K562 (cell line): ENCODE results near the gene DAP. TPM values are rescaled to one million over a fixed set of nuclear protein-coding genes. Genes with fewer than 3 reads are reported as not detected.

Source experiments
- ATAC-seq: fragments of 200-7000 bp; cut with Tn5 transposase; 3 replicates; pipeline ENCODE4 v1.9.1; 2020; ENCODE audit warnings: moderate library complexity
- BruUV-seq: library from RNA; stranded (reverse); fragments of 400-500 nt; replicated peaks from 2 replicates; lab custom pipeline; 2021; lab: Mats Ljungman, UMichigan
- CTCF ChIA-PET: fragments of 300-600 bp; formaldehyde crosslinking; extraction: SDS; loops from one replicate; lab custom pipeline; 2021; ENCODE audit warnings: low intra/inter-chr PET ratio; lab: Yijun Ruan, JAX
- POLR2A ChIA-PET: fragments of 300-600, 350-650 bp; sonication (Branson Sonifier 250); formaldehyde crosslinking; extraction: SDS; loops from one replicate; lab custom pipeline; 2021; ENCODE audit warnings: antibody characterized with exemption, inconsistent platforms; lab: Yijun Ruan, JAX
- DNase-seq, 4 experiments: peaks; one replicate each; pipeline versions ENCODE4 v3.0.0 to v3.0.0-alpha.2; 2011 to 2018; ENCODE audit warnings: low spot score in 3 of 4, mixed read lengths in 3 of 4; ENCODE audit errors: extremely low read depth in 1 of 4
- FAIRE-seq: peaks from 2 replicates; lab custom pipeline; 2011; peaks lifted over from hg19 to GRCh38; lab: Jason Lieb, UNC
- H2AFZ ChIP-seq: 2 replicates; pipeline ENCODE4 v1.6.0; 2011; ENCODE audit warnings: low read depth, low read length, control low read depth, inconsistent platforms
- H3K27ac ChIP-seq: fragments of 200-600 bp; 3 replicates; pipeline ENCODE4 v1.8.0; 2011; ENCODE audit warnings: low read depth, mild to moderate bottlenecking, control low read depth, inconsistent platforms, low read length, moderate library complexity, mixed read lengths; ENCODE audit errors: extremely low read depth
- H3K27me3 ChIP-seq, 2 experiments: fragments of 300-600 bp in 1 of 2; 2 replicates in 1 of 2; 3 replicates in 1 of 2; pipeline versions ENCODE4 v1.6.0 to v1.8.0; 2011; ENCODE audit warnings: inconsistent platforms in 2 of 2, low read length in 2 of 2, mild to moderate bottlenecking in 1 of 2, mixed read lengths in 1 of 2, moderate library complexity in 1 of 2; ENCODE audit not compliant: control insufficient read depth in 2 of 2, insufficient read depth in 2 of 2
- H3K36me3 ChIP-seq: fragments of 300-600 bp; 3 replicates; pipeline ENCODE4 v1.8.0; 2011; ENCODE audit warnings: mild to moderate bottlenecking, low read length, inconsistent platforms; ENCODE audit not compliant: control insufficient read depth, insufficient read depth
- H3K4me1 ChIP-seq, 2 experiments: fragments of 200-600 bp in 1 of 2; replicated peaks in 1 of 2; 2 replicates in 1 of 2; 3 replicates in 1 of 2; pipeline versions ENCODE4 v1.5.1 to v1.8.0; 2011; ENCODE audit warnings: inconsistent platforms in 2 of 2, low read length in 2 of 2, mild to moderate bottlenecking in 1 of 2, mixed read lengths in 1 of 2, moderate library complexity in 1 of 2; ENCODE audit not compliant: control insufficient read depth in 2 of 2, insufficient read depth in 2 of 2
- H3K4me2 ChIP-seq: 2 replicates; pipeline ENCODE4 v1.6.1; 2011; ENCODE audit warnings: low read length, control low read depth, inconsistent platforms, mixed read lengths; ENCODE audit not compliant: insufficient read depth
- H3K4me3 ChIP-seq: fragments of 200-600 bp; sonication (generic), shearing (Covaris generic); 2 replicates; pipeline ENCODE4 v1.5.1; 2016; ENCODE audit warnings: control low read depth, inconsistent platforms
- H3K79me2 ChIP-seq: fragments of 200-600 bp; 3 replicates; pipeline ENCODE4 v1.8.0; 2011; ENCODE audit warnings: low read length, inconsistent platforms; ENCODE audit not compliant: control insufficient read depth, insufficient read depth
- H3K9ac ChIP-seq, 2 experiments: 2 replicates each; pipeline versions ENCODE4 v1.6.0 to v1.6.1; 2011; ENCODE audit warnings: low read depth in 2 of 2, low read length in 2 of 2, control low read depth in 1 of 2, inconsistent platforms in 1 of 2, mild to moderate bottlenecking in 1 of 2, mixed read lengths in 1 of 2; ENCODE audit not compliant: insufficient read depth in 1 of 2
- H3K9me1 ChIP-seq: one replicate; pipeline ENCODE4 v1.6.0; 2011; ENCODE audit warnings: inconsistent platforms, mild to moderate bottlenecking, low read length, moderate library complexity; ENCODE audit not compliant: control insufficient read depth, insufficient read depth
- H3K9me3 ChIP-seq: replicated peaks from 2 replicates; pipeline ENCODE4 v1.5.1; 2011; ENCODE audit warnings: low read depth, low read length, inconsistent platforms; ENCODE audit not compliant: control insufficient read depth, insufficient read depth
- H4K20me1 ChIP-seq: replicated peaks from 2 replicates; pipeline ENCODE4 v1.6.1; 2011; ENCODE audit warnings: low read length, inconsistent platforms, mixed read lengths; ENCODE audit not compliant: control insufficient read depth, insufficient read depth
- BRD9 ChIP-seq: fragments of 450-650 bp; IDR thresholded peaks from 2 replicates; pipeline ENCODE4 v1.6.1; 2018; ENCODE audit warnings: low read depth; ENCODE audit not compliant: partially characterized antibody
- DMBX1 ChIP-seq: fragments of 250-450 bp; sonication (Bioruptor Pico); IDR thresholded peaks from 2 replicates; pipeline ENCODE4 v1.8.0; 2022; ENCODE audit warnings: inconsistent platforms, mild to moderate bottlenecking, moderate library complexity, borderline replicate concordance
- DPF2 ChIP-seq: fragments of 450-650 bp; IDR thresholded peaks from 2 replicates; pipeline ENCODE4 v1.6.1; 2016
- FIP1L1 ChIP-seq: fragments of 200-400 bp; formaldehyde crosslinking; IDR thresholded peaks from 2 replicates; pipeline ENCODE4 v1.6.1; 2018; ENCODE audit warnings: mild to moderate bottlenecking, low read depth, low read length; ENCODE audit not compliant: poor library complexity, severe bottlenecking
- GATAD2B ChIP-seq: fragments of 450-650 bp; IDR thresholded peaks from 2 replicates; pipeline ENCODE4 v1.6.1; 2017; ENCODE audit warnings: mild to moderate bottlenecking, borderline replicate concordance
- ILK ChIP-seq: fragments of 450-650 bp; IDR thresholded peaks from 2 replicates; pipeline ENCODE4 v1.6.1; 2016; ENCODE audit warnings: missing genetic modification characterization, low read depth, mild to moderate bottlenecking, missing compliant biosample characterization, moderate library complexity, borderline replicate concordance
- MBD2 ChIP-seq: sonication (generic); IDR thresholded peaks from 2 replicates; pipeline ENCODE4 v1.6.1; 2016; ENCODE audit warnings: low read depth, borderline replicate concordance
- NCOA6 ChIP-seq: fragments of 450-650 bp; IDR thresholded peaks from 2 replicates; pipeline ENCODE4 v1.6.1; 2017; ENCODE audit warnings: mild to moderate bottlenecking
- NR2C1 ChIP-seq, 2 experiments: fragments of 450-650 bp; IDR thresholded peaks; 2 replicates each; pipeline ENCODE4 v1.6.1; 2017; ENCODE audit warnings: mild to moderate bottlenecking in 2 of 2, antibody characterized with exemption in 1 of 2, inconsistent platforms in 1 of 2, missing compliant biosample characterization in 1 of 2, missing genetic modification characterization in 1 of 2
- PHF8 ChIP-seq: fragments of 200-600 bp; sonication (generic); IDR thresholded peaks from 2 replicates; pipeline ENCODE4 v1.6.1; 2012; ENCODE audit warnings: mixed run types, mild to moderate bottlenecking, inconsistent platforms, low read length, moderate library complexity, borderline replicate concordance
- POLR2AphosphoS2 ChIP-seq: IDR thresholded peaks from 2 replicates; pipeline ENCODE4 v1.6.1; 2012; ENCODE audit warnings: low read length, improper control_type of control experiment
- PTRF ChIP-seq: fragments of 450-650 bp; IDR thresholded peaks from 2 replicates; pipeline ENCODE4 v1.6.1; 2016; ENCODE audit warnings: mild to moderate bottlenecking, missing genetic modification characterization, missing compliant biosample characterization
- SMAD4 ChIP-seq: fragments of 250-450 bp; sonication (Bioruptor Pico); conservative IDR thresholded peaks from 2 replicates; pipeline ENCODE4 v1.8.0; 2021; ENCODE audit warnings: inconsistent platforms, mild to moderate bottlenecking, moderate library complexity
- SMARCC2 ChIP-seq: fragments of 450-650 bp; IDR thresholded peaks from 2 replicates; pipeline ENCODE4 v1.6.1; 2017; ENCODE audit warnings: antibody characterized with exemption, moderate library complexity, mild to moderate bottlenecking, low read depth
- SPI1 ChIP-seq: IDR thresholded peaks from 2 replicates; pipeline ENCODE4 v1.6.1; 2011; ENCODE audit warnings: low read depth, low read length, control low read depth, borderline replicate concordance
- STAT5B ChIP-seq: fragments of 250-450 bp; sonication (Bioruptor Pico); IDR thresholded peaks from 2 replicates; pipeline ENCODE4 v1.8.0; 2021; ENCODE audit warnings: mild to moderate bottlenecking, inconsistent platforms
- TEAD2 ChIP-seq: fragments of 450-650 bp; IDR thresholded peaks from 2 replicates; pipeline ENCODE4 v1.6.1; 2016; ENCODE audit warnings: missing genetic modification characterization, control low read depth, missing compliant biosample characterization
- ZNF146 ChIP-seq: IDR thresholded peaks from one replicate; pipeline ENCODE4 v1.6.1; 2018; ENCODE audit warnings: missing compliant biosample characterization; ENCODE audit not compliant: unreplicated experiment
- ZNF184 ChIP-seq: sonication (generic); formaldehyde crosslinking; IDR thresholded peaks from 2 replicates; pipeline ENCODE4 v1.5.0; 2020; ENCODE audit warnings: missing genetic modification reagents
- ZNF324 ChIP-seq: fragments of 250-450 bp; sonication (Bioruptor Pico); IDR thresholded peaks from 2 replicates; pipeline ENCODE4 v1.4.0; 2020; ENCODE audit warnings: mild to moderate bottlenecking
- ZNF766 ChIP-seq: fragments of 200-800 bp; sonication (Bioruptor generic); conservative IDR thresholded peaks from 2 replicates; pipeline ENCODE4 v1.6.1; 2016; ENCODE audit warnings: missing genetic modification characterization, missing compliant biosample characterization
- ZNF79 ChIP-seq: fragments of 250-450 bp; sonication (Bioruptor Pico); IDR thresholded peaks from 2 replicates; pipeline ENCODE4 v1.4.0; 2020; ENCODE audit warnings: low read depth, mild to moderate bottlenecking, moderate library complexity
- WGBS: fragments of 100-300 bp; shearing (Covaris generic); methylation state at CpG from one replicate; pipeline ENCODE4 v1.1.6; 2016; ENCODE audit warnings: low coverage, mixed read lengths; ENCODE audit not compliant: insufficient coverage; ENCODE audit errors: missing lambda C conversion rate; 5-methylcytosine and 5-hydroxymethylcytosine counted together
- in situ Hi-C: fragments of 300-500 bp; cut with MboI; formaldehyde crosslinking; loops from 4 replicates; pipeline ENCODE4 v1.15.0; 2018; ENCODE audit warnings: inconsistent platforms, mixed read lengths
- intact Hi-C: fragments of 100-400 bp; cut with micrococcal nuclease; formaldehyde crosslinking; loops from 2 replicates; pipeline ENCODE4 v1.14.2; 2022
- polyA plus RNA-seq, 8 experiments: library from polyadenylated mRNA; depleted of rRNA in 4 of 8; stranded (reverse) in 5 of 8; unstranded in 3 of 8; fragments of >200 nt; fragmentation: Nextera tagmentation in 2 of 8; fragmentation: Illumina TruSeq in 1 of 8; extraction: Ambion mirVana in 2 of 8; extraction: Trizol in 1 of 8; gene quantifications; 2 replicates each; pipeline versions ENCODE4 v1.2.1 to v1.2.3, GENCODE V29; 2011 to 2014; ENCODE audit warnings: inconsistent platforms in 1 of 8, missing spikeins in 1 of 8
- total RNA-seq, 7 experiments: library from RNA; depleted of rRNA in 6 of 7; stranded (reverse); fragments of >200 nt in 6 of 7; fragmentation: Illumina TruSeq in 2 of 7; extraction: Trizol in 2 of 7; gene quantifications; 2 replicates each; pipeline versions ENCODE4 v1.2.1 to v1.2.3, GENCODE V29; 2011 to 2021; ENCODE audit warnings: low replicate concordance in 1 of 7

The DAP gene
- total and polyA plus RNA-seq, 9 of the 15 experiments (the other 6 are each of a cell fraction or from before 2014, with no cell fraction given) = 14.1 to 151 (median 34.5) TPM

GRCh38 chr5:10772901-10773585 is 12.0 kb upstream of the DAP start (continued):
- TF ChIP-seq SMARCC2 (no peak), GATAD2B (no peak)

GRCh38 chr5:10768328-10768899 is 7.4 kb upstream of the DAP start:
- H3K79me2 ChIP-seq = no peaks in the 10 kb centered on the region
- H3K36me3 ChIP-seq = no peaks in the 10 kb centered on the region
- no peak overlapping the region for H2AFZ ChIP-seq
- in situ Hi-C loops = no loop called here
- intact Hi-C loops = loop anchor here (10.0 kb wide), 1 partner anchor 264 kb away; no protein-coding TSS in a partner anchor
- no peak overlapping the region for H3K4me3 ChIP-seq
- H3K4me1 ChIP-seq = peaks cover 0 to 10% of the 10 kb centered on the region in 2 experiments; a peak in 3 of 5 replicates
- ATAC-seq (no peak), FAIRE-seq (no peak), DNase-seq (no peak)
- no peak overlapping the region for H3K9ac ChIP-seq
- H3K9me3 ChIP-seq = no peaks in the 10 kb centered on the region
- 15% methylated on average over 3 of the region's 3 CpGs for WGBS
- ChIA-PET POLR2A (interaction anchor here (1.4 kb wide), 1 partner anchor 12 kb away, joined by 5 read pairs; no protein-coding TSS in a partner anchor), CTCF (no interaction called here)
- H3K27ac ChIP-seq = no peak overlapping the region
- H3K27me3 ChIP-seq = no peaks in the 10 kb centered on the region; a peak in 1 of 5 replicates
- BruUV-seq = no TSS peak
- no peaks in the 10 kb centered on the region for H3K9me1 ChIP-seq
- no peak overlapping the region for H3K4me2 ChIP-seq
- no peaks in the 10 kb centered on the region for H4K20me1 ChIP-seq
- TF ChIP-seq MBD2 (no peak), DPF2 (no peak), SPI1 (no peak), NCOA6 (no peak), NR2C1 (IDR thresholded peaks at IDR 0.05) (no peak), NR2C1 (tag; IDR thresholded peaks at IDR 0.05) (peak; percentile 44; the same call in 1 of the 2 replicates), ZNF184 (CRISPR knock-in tag) (no peak), STAT5B (CRISPR knock-in tag) (no peak), ZNF324 (CRISPR knock-in tag) (no peak), ZNF766 (CRISPR knock-in tag) (no peak), PHF8 (no peak), TEAD2 (tag) (no peak), DMBX1 (peak; percentile 92), FIP1L1 (no peak), SMAD4 (0 out of 2 replicates have a peak, but pooled peaks have one; percentile 51), POLR2AphosphoS2 (no peak), PTRF (peak; percentile 40), ZNF79 (no peak), ILK (tag) (no peak), ZNF146 (CRISPR knock-in tag) (no peak), BRD9 (no peak)
